Endodermal cell (in vitro differentiated cells): ENCODE data around the gene NSUN2. TPM values are rescaled to one million over a fixed set of nuclear protein-coding genes. Genes with fewer than 3 reads are reported as not detected.
A peak's percentile ranks its signal among the peaks of the same experiment; 100 is the strongest.

Experiments used
- DNase-seq: peaks from one replicate; pipeline ENCODE4 v3.0.0-alpha.2; 2017
- H3K27ac ChIP-seq: 2 replicates; pipeline ENCODE4 v1.5.1; 2013; ENCODE audit warnings: mild to moderate bottlenecking, low read depth, low read length, moderate library complexity
- H3K27me3 ChIP-seq: 2 replicates; pipeline ENCODE4 v1.6.1; 2013; ENCODE audit warnings: mild to moderate bottlenecking, low read length, moderate library complexity; ENCODE audit not compliant: insufficient read depth, control insufficient read depth, poor library complexity, severe bottlenecking
- H3K36me3 ChIP-seq: 2 replicates; pipeline ENCODE4 v1.7.0; 2013; ENCODE audit warnings: mild to moderate bottlenecking, low read length, moderate library complexity; ENCODE audit not compliant: control insufficient read depth, insufficient read depth
- H3K4me1 ChIP-seq: one replicate; pipeline ENCODE4 v1.7.0; 2013; ENCODE audit warnings: low read length; ENCODE audit not compliant: control insufficient read depth, insufficient read depth
- H3K4me3 ChIP-seq: 2 replicates; pipeline ENCODE4 v1.5.1; 2013; ENCODE audit warnings: mild to moderate bottlenecking, low read length, moderate library complexity
- H3K9ac ChIP-seq: 2 replicates; pipeline ENCODE4 v1.6.1; 2013; ENCODE audit warnings: mild to moderate bottlenecking, low read length, moderate library complexity; ENCODE audit not compliant: poor library complexity, severe bottlenecking; ENCODE audit errors: extremely low read depth
- H3K9me3 ChIP-seq: 2 replicates; pipeline ENCODE4 v1.6.1; 2013; ENCODE audit warnings: mild to moderate bottlenecking, low read length, moderate library complexity; ENCODE audit not compliant: control insufficient read depth
- H3K27ac Mint-ChIP-seq: 2 replicates; pipeline ENCODE4 v1.8.0; 2020; ENCODE audit warnings: mixed read lengths
- H3K27me3 Mint-ChIP-seq: 2 replicates; pipeline ENCODE4 v1.8.0; 2021; ENCODE audit warnings: mild to moderate bottlenecking, mixed read lengths; ENCODE audit not compliant: insufficient read depth
- H3K36me3 Mint-ChIP-seq: 2 replicates; pipeline ENCODE4 v1.8.0; 2020; ENCODE audit warnings: low read depth, mixed read lengths
- H3K4me1 Mint-ChIP-seq: 2 replicates; pipeline ENCODE4 v1.8.0; 2020; ENCODE audit warnings: mixed read lengths
- H3K4me3 Mint-ChIP-seq: 2 replicates; pipeline ENCODE4 v1.8.0; 2020; ENCODE audit warnings: mild to moderate bottlenecking, moderate library complexity, mixed read lengths
- H3K9me3 Mint-ChIP-seq: 2 replicates; pipeline ENCODE4 v1.8.0; 2020; ENCODE audit warnings: mild to moderate bottlenecking, mixed read lengths
- CTCF ChIP-seq: fragments of 200-600 bp; sonication (generic); conservative IDR thresholded peaks from 2 replicates; pipeline ENCODE4 v1.5.0; 2021; ENCODE audit warnings: antibody characterized with exemption, mild to moderate bottlenecking
- WGBS, 2 experiments: methylation state at CpG; one replicate each; pipeline versions ENCODE4 v1.1.5 to v1.1.7; 2013; ENCODE audit warnings: missing lambda C conversion rate in 2 of 2, mixed read lengths in 1 of 2; ENCODE audit not compliant: insufficient coverage in 1 of 2, insufficient read length in 1 of 2; 5-methylcytosine and 5-hydroxymethylcytosine counted together
- total RNA-seq, 2 donors: library from RNA; stranded (reverse); fragmentation: NEBNext Ultra II Directional in 1 of 2; extraction: Animal tissue kit (Norgen Biotek cat#: 25700) in 1 of 2; gene quantifications; 2 replicates in 1 of 2; 3 replicates in 1 of 2; pipeline ENCODE4 v1.2.1, GENCODE V29; 2021

NSUN2 gene
- total RNA-seq, 2 donors from 2014 or later, result 71.8 to 90.8 TPM

- H3K27me3 ChIP-seq, result no peaks in the 10 kb centered on the region
- H3K27ac ChIP-seq, result no peak overlapping the region
- H3K9me3 Mint-ChIP-seq, result peaks cover 26% of the 10 kb centered on the region
- H3K4me3 ChIP-seq, result no peak overlapping the region
- peaks cover 10% of the 10 kb centered on the region for H3K4me1 ChIP-seq
- peaks cover 14% of the 10 kb centered on the region for H3K9me3 ChIP-seq
- H3K4me1 Mint-ChIP-seq, result peaks cover 26% of the 10 kb centered on the region
- no peak for TF ChIP-seq CTCF
- no peak overlapping the region for H3K4me3 Mint-ChIP-seq
- H3K36me3 ChIP-seq, result peaks cover 15% of the 10 kb centered on the region
- H3K27me3 Mint-ChIP-seq, result no peaks in the 10 kb centered on the region
- no peak overlapping the region for H3K27ac Mint-ChIP-seq
- H3K36me3 Mint-ChIP-seq, result peaks cover 35% of the 10 kb centered on the region
- 75 to 89% methylated on average over 2 to 3 of the region's 3 CpGs for WGBS, 2 experiments
- H3K9ac ChIP-seq, result no peak overlapping the region
- DNase-seq, result peak; percentile 12
These were observed 40.2 kb downstream of the NSUN2 start for GRCh38 chr5:6592601-6593000.

- peaks cover 4% of the 10 kb centered on the region for H3K27me3 Mint-ChIP-seq
- H3K4me3 Mint-ChIP-seq, result no peak overlapping the region
- Histone ChIP-seq H3K9ac (no peak overlapping the region), H3K36me3 (peaks cover 8% of the 10 kb centered on the region), H3K9me3 (peaks cover 14% of the 10 kb centered on the region), H3K27me3 (no peaks in the 10 kb centered on the region), H3K27ac (no peak overlapping the region), H3K4me3 (no peak overlapping the region), H3K4me1 (peaks cover 10% of the 10 kb centered on the region)
- DNase-seq, result peak; percentile 35
- no peak for TF ChIP-seq CTCF
- 95% methylated on average over 4 to 12 of the region's 12 CpGs for WGBS, 2 experiments
- peaks cover 26% of the 10 kb centered on the region for H3K9me3 Mint-ChIP-seq
- no peak overlapping the region for H3K27ac Mint-ChIP-seq
- H3K36me3 Mint-ChIP-seq, result peaks cover 27% of the 10 kb centered on the region
- peaks cover 18% of the 10 kb centered on the region for H3K4me1 Mint-ChIP-seq
These were observed 41.1 kb downstream of the NSUN2 start for GRCh38 chr5:6591671-6592288.

GRCh38 chr5:6590581-6590980 lies 42.3 kb downstream of the NSUN2 start:
- H3K9me3 Mint-ChIP-seq, result peaks cover 26% of the 10 kb centered on the region
- no peak overlapping the region for H3K4me3 ChIP-seq
- no peaks in the 10 kb centered on the region for H3K4me1 ChIP-seq
- 90% methylated on average over 2 of the region's 2 CpGs for WGBS, 2 experiments
- H3K9ac ChIP-seq, result no peak overlapping the region
- peaks cover 15% of the 10 kb centered on the region for H3K36me3 Mint-ChIP-seq
- peaks cover 6% of the 10 kb centered on the region for H3K4me1 Mint-ChIP-seq
- H3K9me3 ChIP-seq, result peaks cover 14% of the 10 kb centered on the region
- peaks cover 4% of the 10 kb centered on the region for H3K27me3 ChIP-seq
- no peak overlapping the region for H3K27ac Mint-ChIP-seq
- no peak overlapping the region for H3K4me3 Mint-ChIP-seq
- H3K27me3 Mint-ChIP-seq, result peaks cover 15% of the 10 kb centered on the region
- no peak for TF ChIP-seq CTCF
- H3K27ac ChIP-seq, result no peak overlapping the region
- no peaks in the 10 kb centered on the region for H3K36me3 ChIP-seq
- peak; percentile 2 for DNase-seq
